ENCODE results near the gene S100A2.
A peak's percentile ranks its signal among the peaks of the same experiment; 100 is the strongest.
"Not testable (repeated sequence)": the region's sequence is repeated elsewhere in the genome, so short reads cannot be mapped to it uniquely, and the experiment has no call there.

Gene S100A2

GRCh38 chr1:153592748-153593147, 27.1 kb upstream of the S100A2 start:
- no peak for FAIRE-seq
- DNase-seq (ENCODE audit: low spot score), result no peak

GRCh38 chr1:153588482-153588881, 22.8 kb upstream of the S100A2 start:
- DNase-seq (ENCODE audit: low spot score), result no peak

GRCh38 chr1:153588033-153588432, 22.4 kb upstream of the S100A2 start:
- FAIRE-seq; DNase-seq (ENCODE audit: low spot score): not testable (repeated sequence)

More at GRCh38 chr1:153588482-153588881, 22.8 kb upstream of the S100A2 start:
- no peak for FAIRE-seq

- no peak for DNase-seq (ENCODE audit: low spot score)
- no peak for FAIRE-seq
Measured at GRCh38 chr1:153587314-153587713, 21.7 kb upstream of the S100A2 start.

GRCh38 chr1:153586347-153586746, 20.7 kb upstream of the S100A2 start:
- no peak for FAIRE-seq
- DNase-seq (ENCODE audit: low spot score), result no peak

GRCh38 chr1:153585006-153585405, 19.4 kb upstream of the S100A2 start:
- no peak for FAIRE-seq
- DNase-seq (ENCODE audit: low spot score), result no peak

- FAIRE-seq (no peak), DNase-seq (ENCODE audit: low spot score) (no peak)
Measured at GRCh38 chr1:153583976-153584375, 18.3 kb upstream of the S100A2 start.

GRCh38 chr1:153583514-153583913, 17.9 kb upstream of the S100A2 start:
- FAIRE-seq; DNase-seq (ENCODE audit: low spot score): not testable (repeated sequence)

GRCh38 chr1:153582836-153583235, 17.2 kb upstream of the S100A2 start:
- DNase-seq (ENCODE audit: low spot score); FAIRE-seq: not testable (repeated sequence)

- FAIRE-seq (no peak), DNase-seq (ENCODE audit: low spot score) (no peak)
Measured at GRCh38 chr1:153578936-153579335, 13.3 kb upstream of the S100A2 start.

- no peak for FAIRE-seq
Measured at GRCh38 chr1:153578490-153578889, 12.8 kb upstream of the S100A2 start.

GRCh38 chr1:153577624-153578051, 12.0 kb upstream of the S100A2 start:
- DNase-seq (ENCODE audit: low spot score) (no peak), FAIRE-seq (no peak)

More at GRCh38 chr1:153578490-153578889, 12.8 kb upstream of the S100A2 start:
- DNase-seq (ENCODE audit: low spot score), result peak; percentile 18

- no peak for FAIRE-seq
- no peak for DNase-seq (ENCODE audit: low spot score)
Measured at GRCh38 chr1:153577138-153577537, 11.5 kb upstream of the S100A2 start.

- FAIRE-seq; DNase-seq (ENCODE audit: low spot score): not testable (repeated sequence)
Measured at GRCh38 chr1:153575497-153575896, 9.9 kb upstream of the S100A2 start.

- not testable (repeated sequence) for FAIRE-seq; DNase-seq (ENCODE audit: low spot score)
Measured at GRCh38 chr1:153575081-153575491, 9.4 kb upstream of the S100A2 start.

- no peak for DNase-seq (ENCODE audit: low spot score)
- no peak for FAIRE-seq
Measured at GRCh38 chr1:153573351-153573750, 7.7 kb upstream of the S100A2 start.

GRCh38 chr1:153572569-153573015, 6.9 kb upstream of the S100A2 start:
- FAIRE-seq (no peak), DNase-seq (ENCODE audit: low spot score) (peak; percentile 79)

- DNase-seq (ENCODE audit: low spot score) (no peak), FAIRE-seq (no peak)
Measured at GRCh38 chr1:153571706-153572105, 6.1 kb upstream of the S100A2 start.

- DNase-seq (ENCODE audit: low spot score) (no peak), FAIRE-seq (no peak)
Measured at GRCh38 chr1:153570874-153571273, 5.2 kb upstream of the S100A2 start.

- DNase-seq (ENCODE audit: low spot score), result no peak
- no peak for FAIRE-seq
Measured at GRCh38 chr1:153569465-153569864, 3.8 kb upstream of the S100A2 start.

GRCh38 chr1:153568367-153569099, 2.9 kb upstream of the S100A2 start:
- FAIRE-seq (peak; percentile 13), DNase-seq (ENCODE audit: low spot score) (peak; percentile 90)

- DNase-seq (ENCODE audit: low spot score) (peak; percentile 68), FAIRE-seq (peak; percentile 52)
Measured at GRCh38 chr1:153567621-153568366, 2.1 kb upstream of the S100A2 start.

Data from urothelium cell line (cell line).